ENCODE measurements around the gene DIP2C.
"Not testable (repeated sequence)": the region's sequence is repeated elsewhere in the genome, so short reads cannot be mapped to it uniquely, and the experiment has no call there.

DIP2C gene

GRCh38 chr10:657816-658350 is 31.6 kb downstream of the DIP2C start:
- DNase-seq (ENCODE audit: low spot score) = not testable (repeated sequence)

DNA sequence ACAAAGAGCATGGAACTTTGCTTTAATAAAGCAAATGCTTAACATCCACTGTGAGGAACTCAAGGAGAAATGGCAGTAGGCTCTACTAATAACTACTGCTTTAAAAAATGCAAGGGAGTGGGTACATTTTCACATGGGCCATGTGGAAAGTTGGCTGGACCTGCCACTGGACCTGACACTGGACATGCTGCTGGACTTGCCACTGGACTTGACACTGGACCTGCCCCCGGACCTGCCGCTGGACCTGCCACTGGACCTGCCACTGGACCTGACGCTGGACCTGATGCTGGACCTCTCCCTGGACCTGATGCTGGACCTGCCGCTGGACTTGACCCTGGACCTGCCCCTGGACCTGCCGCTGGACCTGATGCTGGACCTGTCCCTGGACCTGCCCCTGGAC is 32.6 kb downstream of the DIP2C start:
- DNase-seq (ENCODE audit: low spot score) = no peak

- no peak for DNase-seq (ENCODE audit: low spot score)
These were observed 34.3 kb downstream of the DIP2C start for GRCh38 chr10:655184-655583.

DNA sequence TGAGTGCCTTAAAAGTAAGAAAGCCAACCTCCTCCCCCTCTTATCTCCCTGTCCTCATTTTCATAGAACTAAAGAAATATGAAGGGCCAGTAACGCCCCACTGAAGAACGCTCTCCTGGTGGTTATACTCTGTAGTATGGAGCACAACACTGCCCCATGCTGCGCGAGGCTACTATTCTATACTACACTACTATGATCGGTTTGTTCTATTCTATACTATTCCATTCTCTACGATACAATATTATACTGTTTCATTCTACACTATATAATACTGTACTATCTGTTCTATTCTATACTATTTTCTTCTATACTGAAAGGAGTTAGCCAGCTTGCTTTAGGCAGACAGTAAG is 34.8 kb downstream of the DIP2C start:
- DNase-seq (ENCODE audit: low spot score) = no peak

DNA sequence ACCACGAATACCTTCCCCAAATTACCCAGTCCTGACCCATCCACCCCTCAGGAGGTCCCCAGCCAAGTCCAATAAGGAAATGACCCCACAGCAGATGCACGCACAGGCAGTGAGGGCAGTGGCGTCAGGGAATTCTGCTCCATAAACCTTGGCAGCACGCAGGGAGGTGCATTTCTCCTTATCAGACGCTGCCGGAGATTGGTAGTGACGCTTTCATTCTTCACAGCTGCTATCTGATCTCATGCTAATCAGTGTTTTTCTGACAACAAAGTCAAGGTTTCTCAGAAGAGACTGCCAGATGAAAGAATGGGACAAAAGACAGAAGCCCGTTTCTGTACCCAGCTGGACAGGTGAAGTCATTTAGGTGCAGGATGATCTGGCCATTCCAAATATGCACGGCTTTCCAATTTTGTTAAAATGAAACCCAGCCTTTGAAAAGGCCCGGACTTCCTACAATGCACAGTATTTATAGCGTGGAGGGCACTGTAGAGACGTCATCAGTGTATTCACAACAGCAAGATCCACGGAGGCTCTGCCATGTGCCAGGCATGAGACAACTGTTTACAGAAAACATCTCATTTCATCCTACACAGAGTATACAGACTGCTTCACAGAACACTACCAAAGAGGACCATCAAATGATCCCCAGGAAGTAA is 35.3 kb downstream of the DIP2C start:
- DNase-seq (ENCODE audit: low spot score) = no peak

DNA sequence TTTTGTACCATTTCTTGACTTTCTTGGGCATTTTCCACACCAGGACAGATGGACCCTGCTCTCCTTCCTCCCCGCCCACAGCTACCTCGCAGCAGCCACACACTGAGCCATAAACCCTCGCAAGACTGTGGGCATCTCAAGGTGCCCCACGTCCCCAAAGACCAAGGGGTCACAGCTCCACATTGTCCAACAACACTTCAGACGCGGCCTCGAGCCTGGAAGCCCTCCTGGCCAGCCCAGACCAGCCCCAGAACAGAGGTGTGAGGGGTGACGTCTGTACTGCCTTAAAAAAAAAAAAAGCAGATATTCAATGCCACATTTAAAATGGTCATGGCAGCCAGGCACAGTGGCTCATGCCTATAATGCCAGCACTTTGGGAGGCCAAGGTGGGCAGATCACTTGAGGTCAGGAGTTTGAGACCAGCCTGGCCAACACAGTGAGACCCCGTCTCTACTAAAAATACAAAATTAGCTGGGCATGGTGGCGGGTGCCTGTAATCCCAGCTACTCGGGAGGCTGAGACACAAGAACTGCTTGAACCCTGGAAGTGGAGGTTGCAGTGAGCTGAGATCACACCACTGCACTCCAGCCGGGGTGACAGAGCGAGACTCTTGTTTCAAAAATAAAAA is 36.5 kb downstream of the DIP2C start:
- not testable (repeated sequence) for DNase-seq (ENCODE audit: low spot score)

DNA sequence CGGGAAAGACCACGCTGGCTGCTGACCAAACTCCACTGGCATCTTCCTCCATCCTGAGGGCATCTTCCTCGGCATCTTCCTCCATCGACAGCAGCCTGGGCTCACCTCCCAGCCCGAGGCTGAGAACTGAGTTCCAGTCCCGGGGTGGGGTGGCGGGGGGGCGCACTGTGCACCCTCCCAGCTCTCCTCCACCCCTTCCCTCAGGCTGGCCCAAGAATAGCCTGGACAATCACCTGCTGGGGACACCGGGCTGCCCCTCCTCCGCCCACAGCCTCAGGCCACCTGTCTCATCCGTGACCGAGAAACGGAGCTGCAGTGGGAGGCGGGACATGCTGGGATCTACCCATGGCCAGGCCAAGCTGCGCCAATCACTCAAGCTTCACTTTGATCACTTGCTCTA is 37.2 kb downstream of the DIP2C start:
- DNase-seq (ENCODE audit: low spot score) = no peak

DNA sequence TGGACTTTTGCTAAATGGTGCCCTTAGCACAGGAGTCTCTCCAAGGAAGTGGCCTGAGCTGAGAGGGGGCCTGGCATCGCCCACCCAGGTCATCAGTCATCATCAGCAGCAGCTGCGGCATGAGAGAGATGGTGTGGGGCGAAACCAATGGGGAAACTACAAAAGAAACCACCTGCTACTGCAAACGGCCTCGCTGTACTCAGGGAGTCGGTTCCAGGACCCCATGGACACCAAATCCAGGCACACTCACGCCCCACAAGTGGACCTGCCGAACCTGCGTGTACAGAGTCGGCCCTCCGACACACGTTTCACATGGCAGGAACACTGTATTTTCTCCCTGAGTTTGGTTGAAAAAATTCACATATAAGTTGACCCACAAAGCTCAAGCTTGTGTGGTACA is 37.8 kb downstream of the DIP2C start:
- DNase-seq (ENCODE audit: low spot score) = no peak

- no peak for DNase-seq (ENCODE audit: low spot score)
These were observed 38.4 kb downstream of the DIP2C start for GRCh38 chr10:650886-651615.

GRCh38 chr10:650441-650851 is 39.0 kb downstream of the DIP2C start:
- DNase-seq (ENCODE audit: low spot score) = no peak

- no peak for DNase-seq (ENCODE audit: low spot score)
These were observed 39.5 kb downstream of the DIP2C start for GRCh38 chr10:649798-650440.

GRCh38 chr10:649445-649797 is 40.0 kb downstream of the DIP2C start:
- DNase-seq (ENCODE audit: low spot score) = no peak

GRCh38 chr10:647019-647418 is 42.4 kb downstream of the DIP2C start:
- not testable (repeated sequence) for DNase-seq (ENCODE audit: low spot score)

GRCh38 chr10:646118-646524 is 43.3 kb downstream of the DIP2C start:
- DNase-seq (ENCODE audit: low spot score) = no peak

GRCh38 chr10:644943-645334 is 44.5 kb downstream of the DIP2C start:
- DNase-seq (ENCODE audit: low spot score) = no peak

DNA sequence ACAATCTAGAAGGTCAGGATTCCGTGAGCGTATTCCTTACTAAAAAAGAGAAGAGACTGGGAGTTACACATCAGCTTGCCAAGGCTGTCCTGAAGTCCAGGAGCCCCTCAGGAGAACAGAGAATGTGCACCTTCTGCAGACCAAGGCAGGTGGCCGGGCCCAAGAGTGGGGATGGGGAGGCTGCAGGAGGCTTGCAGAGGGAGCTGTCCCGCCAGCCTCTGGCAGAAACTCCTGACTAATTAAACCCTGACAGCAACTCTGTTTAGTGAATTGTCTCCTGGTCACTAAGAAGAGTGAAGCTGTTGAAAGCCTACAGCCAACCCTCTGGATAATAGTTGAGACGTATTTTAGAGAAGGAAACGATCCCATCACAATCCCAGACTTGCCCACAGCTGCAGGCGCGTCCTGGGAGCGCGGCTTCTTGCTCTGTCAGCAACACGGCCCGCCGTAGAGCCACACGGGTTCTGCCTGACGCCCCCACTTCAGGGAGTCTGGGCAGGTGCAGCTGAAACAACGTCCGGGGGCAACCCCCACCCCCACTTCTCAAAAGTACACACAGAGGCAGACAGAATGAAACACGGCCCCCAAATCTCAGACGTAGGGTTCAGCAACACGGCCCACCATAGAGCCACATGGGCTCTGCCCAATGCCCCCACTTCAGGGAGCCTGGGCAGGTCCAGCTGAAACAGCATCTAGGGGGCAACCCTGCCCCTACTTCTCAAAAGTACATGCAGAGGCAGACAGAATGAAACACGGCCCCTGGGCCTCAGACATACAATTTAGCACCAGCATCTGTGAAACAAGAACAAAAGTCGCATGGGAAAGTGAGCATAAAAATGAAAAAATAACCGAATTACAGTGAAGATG is 45.2 kb downstream of the DIP2C start:
- DNase-seq (ENCODE audit: low spot score) = no peak

GRCh38 chr10:642186-642890 is 47.1 kb downstream of the DIP2C start:
- DNase-seq (ENCODE audit: low spot score) = no peak

DNA sequence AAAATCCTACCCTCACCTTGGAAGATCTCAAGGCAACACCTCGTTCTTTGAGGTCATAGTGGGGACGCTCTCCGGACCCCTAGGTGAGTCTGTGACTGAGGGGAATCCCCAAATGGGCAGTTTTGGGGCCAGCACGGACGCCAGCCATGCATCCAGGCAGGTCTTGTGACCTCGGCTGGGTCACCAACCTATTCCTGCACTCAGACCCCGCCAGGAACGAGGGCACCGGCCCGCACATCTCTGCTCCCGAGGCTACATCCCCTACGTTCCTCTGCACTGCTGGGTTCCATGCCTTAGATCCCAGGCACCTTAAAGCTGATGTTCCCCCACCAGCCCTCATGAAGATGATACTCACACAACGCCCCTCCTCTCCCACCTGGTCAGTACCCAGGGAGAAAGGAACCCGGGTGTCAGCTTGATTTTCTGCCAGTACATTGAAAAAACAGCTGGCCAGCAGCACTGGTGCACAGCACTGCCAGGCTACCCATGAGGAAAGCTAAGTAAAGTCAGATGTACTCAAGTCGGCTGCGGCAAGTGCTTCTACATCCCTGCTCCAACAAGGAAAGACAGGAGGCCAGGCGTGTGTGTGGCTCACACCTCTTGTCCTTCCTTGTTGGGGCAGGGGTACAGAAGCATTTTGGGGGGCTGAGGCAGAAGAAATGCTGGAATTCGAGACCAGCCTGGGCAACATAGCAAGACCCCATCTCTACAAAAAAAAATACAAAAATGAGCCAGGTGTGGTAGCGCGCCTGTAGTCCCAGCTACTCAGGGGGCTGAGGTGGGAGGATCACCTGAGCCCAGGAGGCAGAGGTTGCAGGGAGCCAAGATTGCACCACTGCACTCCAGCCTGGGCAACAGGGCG is 48.1 kb downstream of the DIP2C start:
- no peak for DNase-seq (ENCODE audit: low spot score)

DNA sequence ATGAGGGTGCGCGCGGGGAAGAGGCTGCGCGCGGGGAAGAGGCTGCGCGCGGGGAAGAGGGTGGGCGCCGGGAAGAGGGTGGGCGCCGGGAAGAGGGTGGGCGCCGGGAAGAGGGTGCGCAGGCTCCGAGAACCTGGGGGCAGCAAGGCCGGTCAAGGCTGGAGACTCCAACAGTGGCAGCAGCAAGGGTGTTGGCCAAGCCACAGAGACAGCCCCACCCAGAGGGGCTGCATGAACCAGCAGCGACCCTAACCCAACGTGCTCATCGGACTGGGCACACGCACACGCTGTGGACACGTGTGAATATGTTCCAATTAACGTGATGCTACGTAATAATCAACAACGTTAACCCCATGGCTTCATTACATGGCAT is 48.8 kb downstream of the DIP2C start:
- no peak for DNase-seq (ENCODE audit: low spot score)

Data from AG20443 (cell line).